LNCAP (cell line): ENCODE results near the gene MCM5.

Experiments
- TF ChIP-seq, protein P1 (sequence below): fragments of 450-650 bp; IDR thresholded peaks from 2 replicates; pipeline ENCODE4 v1.5.1; 2017; ENCODE audit warnings: mild to moderate bottlenecking

The MCM5 gene

DNA sequence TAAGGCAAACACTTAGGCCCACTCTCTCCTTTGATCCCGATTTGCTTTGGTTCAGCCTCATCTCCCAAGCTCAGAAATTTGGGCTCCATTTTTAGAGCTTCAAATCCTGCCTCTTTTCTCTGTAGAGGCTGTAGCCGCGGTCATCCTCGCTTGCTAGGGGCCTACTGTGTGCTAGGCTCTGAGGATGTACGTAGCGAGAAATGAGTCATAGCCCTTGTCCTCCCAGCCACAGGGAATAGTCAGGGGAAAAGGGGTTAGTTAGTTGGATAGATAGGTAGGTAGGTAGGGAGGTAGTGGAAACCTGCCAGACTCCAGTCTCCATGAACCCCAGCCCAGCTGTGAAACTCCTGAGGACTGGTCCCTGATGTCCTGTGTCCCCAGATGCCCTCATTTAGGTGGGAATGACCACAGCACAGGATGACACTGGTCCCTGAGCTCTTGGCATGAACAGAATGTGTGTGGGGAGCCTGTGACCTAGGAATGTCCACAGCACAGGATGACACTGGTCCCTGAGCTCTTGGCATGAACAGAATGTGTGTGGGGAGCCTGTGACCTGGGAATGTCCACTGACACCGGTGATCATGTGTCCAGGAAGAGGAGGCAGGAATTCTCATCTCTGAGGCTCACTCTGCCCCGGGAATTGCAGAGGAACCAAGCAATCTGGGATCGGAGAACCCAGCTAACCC lies 40.4 kb upstream of the MCM5 start:
- TF ChIP-seq, protein P1, sequence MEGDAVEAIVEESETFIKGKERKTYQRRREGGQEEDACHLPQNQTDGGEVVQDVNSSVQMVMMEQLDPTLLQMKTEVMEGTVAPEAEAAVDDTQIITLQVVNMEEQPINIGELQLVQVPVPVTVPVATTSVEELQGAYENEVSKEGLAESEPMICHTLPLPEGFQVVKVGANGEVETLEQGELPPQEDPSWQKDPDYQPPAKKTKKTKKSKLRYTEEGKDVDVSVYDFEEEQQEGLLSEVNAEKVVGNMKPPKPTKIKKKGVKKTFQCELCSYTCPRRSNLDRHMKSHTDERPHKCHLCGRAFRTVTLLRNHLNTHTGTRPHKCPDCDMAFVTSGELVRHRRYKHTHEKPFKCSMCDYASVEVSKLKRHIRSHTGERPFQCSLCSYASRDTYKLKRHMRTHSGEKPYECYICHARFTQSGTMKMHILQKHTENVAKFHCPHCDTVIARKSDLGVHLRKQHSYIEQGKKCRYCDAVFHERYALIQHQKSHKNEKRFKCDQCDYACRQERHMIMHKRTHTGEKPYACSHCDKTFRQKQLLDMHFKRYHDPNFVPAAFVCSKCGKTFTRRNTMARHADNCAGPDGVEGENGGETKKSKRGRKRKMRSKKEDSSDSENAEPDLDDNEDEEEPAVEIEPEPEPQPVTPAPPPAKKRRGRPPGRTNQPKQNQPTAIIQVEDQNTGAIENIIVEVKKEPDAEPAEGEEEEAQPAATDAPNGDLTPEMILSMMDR = no peak

DNA sequence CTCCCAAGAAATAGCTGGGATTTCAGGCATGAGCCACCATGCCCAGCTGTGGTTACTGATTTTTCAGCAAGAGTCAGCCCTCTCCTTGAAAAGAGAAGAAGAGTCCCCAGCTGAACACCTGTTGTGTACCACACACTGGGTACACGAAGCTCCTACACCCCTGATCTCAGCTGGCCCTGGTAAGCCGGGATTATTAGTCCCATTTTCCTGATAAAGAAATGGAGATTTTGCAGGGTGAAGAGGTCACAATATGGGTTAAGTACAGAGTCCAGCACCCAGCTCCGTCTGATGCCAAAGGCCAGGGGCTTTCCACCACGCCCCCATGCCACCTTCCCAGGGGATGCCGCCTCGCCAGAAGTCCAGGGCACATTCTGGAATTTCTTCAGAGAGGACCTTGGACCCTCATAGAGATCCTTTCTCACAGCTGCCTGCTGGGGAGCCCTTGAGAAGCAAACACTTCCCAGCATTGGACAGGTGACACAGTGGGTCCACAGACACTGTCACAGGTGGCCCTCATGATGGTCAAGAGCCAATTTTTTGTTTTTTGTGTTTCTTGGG lies 38.9 kb upstream of the MCM5 start:
- TF ChIP-seq, protein P1 = no peak

- TF ChIP-seq, protein P1 = no peak
These were observed 36.3 kb upstream of the MCM5 start for GRCh38 chr22:35363566-35364086.

GRCh38 chr22:35367331-35367886 lies 32.5 kb upstream of the MCM5 start:
- TF ChIP-seq, protein P1 = no peak

- TF ChIP-seq, protein P1 = no peak
These were observed 31.6 kb upstream of the MCM5 start for GRCh38 chr22:35368386-35368785.

GRCh38 chr22:35369996-35370395 lies 29.9 kb upstream of the MCM5 start:
- TF ChIP-seq, protein P1 = no peak

DNA sequence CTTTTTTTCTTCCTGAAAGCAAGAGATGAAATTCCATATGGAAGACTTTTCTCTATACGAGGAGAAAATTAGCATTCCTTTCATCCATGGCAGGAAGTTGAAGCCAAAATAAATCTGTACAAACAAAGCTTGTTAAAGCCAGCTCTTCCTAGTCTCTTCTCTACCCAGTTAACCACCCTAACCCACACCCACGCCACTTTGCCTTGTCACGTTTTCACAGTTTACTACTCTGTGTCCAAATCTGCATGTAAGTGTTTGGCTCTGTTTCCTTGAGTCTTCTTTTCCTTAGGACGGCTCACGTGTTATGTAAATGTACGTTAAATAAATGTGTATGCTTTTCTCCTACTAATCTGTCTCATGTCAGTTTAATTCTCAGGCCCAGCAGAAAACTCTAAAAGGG lies 26.2 kb upstream of the MCM5 start:
- TF ChIP-seq, protein P1 = no peak
